Tongue (tissue), 2 donors: ENCODE results near the gene ATXN1. TPM values are rescaled to one million over a fixed set of nuclear protein-coding genes. Genes with fewer than 3 reads are reported as not detected.

Experiments
- DNase-seq: peaks from one replicate; pipeline ENCODE4 v3.0.0-alpha.2; 2015
- total RNA-seq: library from RNA; depleted of rRNA; stranded (reverse); fragments of >200 nt; gene quantifications from one replicate; pipeline ENCODE4 v1.2.3, GENCODE V29; 2014

Gene ATXN1
- total RNA-seq, 1 donor from 2014 or later = 52.0 TPM

- no peak for DNase-seq
Measured at GRCh38 chr6:16437095-16437494, 324.2 kb downstream of the ATXN1 start.

- no peak for DNase-seq
Measured at GRCh38 chr6:16436550-16436949, 324.7 kb downstream of the ATXN1 start.

GRCh38 chr6:16434885-16435284, 326.4 kb downstream of the ATXN1 start:
- no peak for DNase-seq

GRCh38 chr6:16433338-16433890, 327.8 kb downstream of the ATXN1 start:
- peak; percentile 32 for DNase-seq

- DNase-seq = peak; percentile 75
Measured at GRCh38 chr6:16432075-16433032, 328.9 kb downstream of the ATXN1 start.

- peak; percentile 47 for DNase-seq
Measured at GRCh38 chr6:16431106-16431505, 330.2 kb downstream of the ATXN1 start.

- DNase-seq = peak; percentile 59
Measured at GRCh38 chr6:16430391-16431089, 330.7 kb downstream of the ATXN1 start.

- no peak for DNase-seq
Measured at GRCh38 chr6:16429669-16430068, 331.6 kb downstream of the ATXN1 start.

GRCh38 chr6:16427124-16427523, 334.1 kb downstream of the ATXN1 start:
- DNase-seq = no peak

- DNase-seq = no peak
Measured at GRCh38 chr6:16425881-16426615, 335.2 kb downstream of the ATXN1 start.

GRCh38 chr6:16421462-16421960, 339.7 kb downstream of the ATXN1 start:
- no peak for DNase-seq

- DNase-seq = no peak
Measured at GRCh38 chr6:16420715-16421461, 340.4 kb downstream of the ATXN1 start.

- no peak for DNase-seq
Measured at GRCh38 chr6:16420337-16420714, 340.9 kb downstream of the ATXN1 start.

GRCh38 chr6:16419636-16420336, 341.5 kb downstream of the ATXN1 start:
- no peak for DNase-seq

- DNase-seq = no peak
Measured at GRCh38 chr6:16418151-16418550, 343.1 kb downstream of the ATXN1 start.

GRCh38 chr6:16415677-16416076, 345.6 kb downstream of the ATXN1 start:
- no peak for DNase-seq

- DNase-seq = no peak
Measured at GRCh38 chr6:16414205-16414604, 347.1 kb downstream of the ATXN1 start.

GRCh38 chr6:16413399-16413798, 347.9 kb downstream of the ATXN1 start:
- DNase-seq = no peak

GRCh38 chr6:16412982-16413381, 348.3 kb downstream of the ATXN1 start:
- no peak for DNase-seq

GRCh38 chr6:16412171-16412570, 349.1 kb downstream of the ATXN1 start:
- no peak for DNase-seq
